ENCODE data around the gene MNX1. TPM values are rescaled to one million over a fixed set of nuclear protein-coding genes. Genes with fewer than 3 reads are reported as not detected.

MNX1 gene
- total RNA-seq, 1 donor from 2014 or later: not detected

DNA sequence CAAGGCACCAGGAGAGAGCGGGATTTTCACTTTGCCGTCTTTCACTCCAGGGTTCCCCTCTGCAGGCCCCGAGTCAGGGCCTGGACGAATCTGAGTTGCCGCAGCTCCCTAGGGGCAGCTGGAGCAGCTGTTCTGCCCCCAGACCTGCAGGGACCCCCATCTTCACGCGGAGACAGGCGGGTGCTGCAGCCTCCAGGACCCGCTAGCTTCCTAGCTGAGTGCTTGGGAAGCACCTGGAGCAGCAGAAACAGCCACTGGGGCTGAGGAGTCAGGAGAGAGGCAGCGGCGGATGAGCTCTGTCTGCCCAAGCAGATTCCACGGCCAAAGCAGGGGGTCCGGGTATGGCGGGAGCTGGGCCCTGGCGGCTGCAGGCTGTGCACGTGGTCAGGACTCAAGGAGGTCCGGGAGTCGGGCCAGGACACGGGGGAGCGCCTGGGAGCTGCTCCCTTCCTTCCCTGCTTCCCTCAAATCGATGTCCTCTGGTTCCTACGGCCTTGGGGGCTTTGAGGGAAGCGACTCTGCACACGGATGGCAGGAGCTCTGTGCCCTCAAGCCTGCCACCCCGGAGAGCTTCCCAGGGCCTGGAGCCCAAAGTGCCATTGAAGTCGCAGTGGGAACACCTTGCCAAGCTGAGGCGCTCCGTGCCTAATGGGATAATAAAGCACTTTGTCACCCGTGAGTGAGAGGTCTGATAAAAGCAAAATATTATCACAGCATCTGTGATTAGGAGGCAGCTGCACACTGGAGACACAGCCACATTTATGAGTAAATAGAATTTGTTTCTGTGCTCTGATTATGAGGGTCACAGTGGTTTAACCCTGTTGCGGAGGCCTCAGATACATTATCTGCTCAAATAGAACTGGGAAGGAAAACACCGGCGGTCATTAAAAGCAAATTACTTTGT, 17.2 kb downstream of the MNX1 start:
- H3K36me3 Mint-ChIP-seq: no peaks in the 10 kb centered on the region
- H3K27ac ChIP-seq: no peak overlapping the region
- no peaks in the 10 kb centered on the region for H3K79me2 ChIP-seq (ENCODE audit: low read depth)
- TF ChIP-seq EZH2phosphoT487 (IDR thresholded peaks at IDR 0.05): no peak
- TF ChIP-seq CTCF (IDR thresholded peaks at IDR 0.05): no peak
- no peak for TF ChIP-seq EZH2 (IDR thresholded peaks at IDR 0.05)
- peaks cover 72% of the 10 kb centered on the region for H3K27me3 ChIP-seq
- no peaks in the 10 kb centered on the region for H3K9me3 Mint-ChIP-seq
- H3K9me3 ChIP-seq (ENCODE audit: low read depth): no peaks in the 10 kb centered on the region
- no peak overlapping the region for H3K4me2 ChIP-seq
- no peak overlapping the region for H2AFZ ChIP-seq (replicated peaks)
- no peak overlapping the region for H3K4me3 Mint-ChIP-seq
- no peak for DNase-seq (ENCODE audit: low spot score)
- H3K4me1 Mint-ChIP-seq: no peaks in the 10 kb centered on the region
- H3K4me1 ChIP-seq: no peaks in the 10 kb centered on the region
- no peaks in the 10 kb centered on the region for H3K36me3 ChIP-seq
- H3F3A ChIP-seq (ENCODE audit: low read depth): peaks cover 1% of the 10 kb centered on the region
- H3K27me3 Mint-ChIP-seq (ENCODE audit: insufficient read depth, low read depth): peaks cover 39% of the 10 kb centered on the region
- H3K4me3 ChIP-seq: no peak overlapping the region
- H4K20me1 ChIP-seq (ENCODE audit: low read depth): peaks cover 10% of the 10 kb centered on the region
- no peak overlapping the region for H3K9ac ChIP-seq
- no peak overlapping the region for H3K27ac Mint-ChIP-seq

GRCh38 chr7:156989766-156990535, 20.5 kb downstream of the MNX1 start:
- Histone ChIP-seq H3K4me2 (no peak overlapping the region), H3K4me1 (no peaks in the 10 kb centered on the region), H3K27me3 (peaks cover 39% of the 10 kb centered on the region), H3F3A (ENCODE audit: low read depth) (no peaks in the 10 kb centered on the region), H3K4me3 (no peak overlapping the region), H3K79me2 (ENCODE audit: low read depth) (no peaks in the 10 kb centered on the region), H3K27ac (no peak overlapping the region), H3K9ac (no peak overlapping the region), H3K9me3 (ENCODE audit: low read depth) (no peaks in the 10 kb centered on the region), H4K20me1 (ENCODE audit: low read depth) (no peaks in the 10 kb centered on the region), H3K36me3 (no peaks in the 10 kb centered on the region), H2AFZ (replicated peaks) (no peak overlapping the region)
- DNase-seq (ENCODE audit: low spot score): no peak
- H3K9me3 Mint-ChIP-seq: no peaks in the 10 kb centered on the region
- H3K4me3 Mint-ChIP-seq: no peak overlapping the region
- no peak overlapping the region for H3K27ac Mint-ChIP-seq
- peaks cover 8% of the 10 kb centered on the region for H3K27me3 Mint-ChIP-seq (ENCODE audit: insufficient read depth, low read depth)
- no peaks in the 10 kb centered on the region for H3K36me3 Mint-ChIP-seq
- TF ChIP-seq CTCF (IDR thresholded peaks at IDR 0.05) (no peak), EZH2phosphoT487 (IDR thresholded peaks at IDR 0.05) (no peak), EZH2 (IDR thresholded peaks at IDR 0.05) (no peak)
- no peaks in the 10 kb centered on the region for H3K4me1 Mint-ChIP-seq

DNA sequence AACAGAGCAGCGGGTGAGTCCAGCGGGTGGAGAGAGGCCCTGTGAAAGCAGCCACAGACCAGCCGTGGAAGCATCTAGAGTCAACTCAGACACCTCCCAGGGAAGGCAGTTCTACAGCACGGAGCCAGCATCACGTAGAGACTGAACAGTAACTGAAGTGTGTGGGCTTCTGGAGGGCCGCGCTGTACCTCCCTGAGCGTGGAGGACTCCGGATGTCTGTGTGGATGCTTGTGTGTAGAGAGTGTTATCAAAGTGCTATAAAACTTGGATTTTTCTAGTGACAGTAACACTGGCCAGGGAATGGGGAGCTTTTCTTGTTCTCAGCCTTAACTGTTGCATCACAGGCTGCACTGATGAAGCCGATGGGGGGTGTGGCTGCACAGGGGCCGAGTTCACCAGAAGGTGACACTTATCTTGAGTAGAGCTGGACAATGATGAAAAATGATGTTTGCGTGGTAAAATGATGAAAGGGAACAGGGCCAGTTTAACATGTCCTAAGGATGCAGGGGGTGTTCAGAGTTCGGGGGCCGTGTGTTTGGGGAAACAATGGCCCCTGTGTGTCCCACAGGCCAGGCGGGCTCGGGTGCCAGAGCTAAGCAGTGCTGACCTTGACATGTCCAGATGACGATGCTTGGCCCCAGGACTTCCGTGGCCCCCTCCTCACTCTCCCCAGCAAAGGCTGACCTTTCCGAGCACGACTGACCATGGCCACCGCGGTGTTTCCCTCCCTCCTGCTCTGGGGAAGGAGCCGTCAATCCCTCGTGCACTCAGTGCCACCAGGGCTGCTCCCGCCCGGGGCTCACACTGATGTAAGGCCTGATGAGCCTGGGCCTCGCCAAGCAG, 21.9 kb downstream of the MNX1 start:
- H3K9ac ChIP-seq: no peak overlapping the region
- no peak overlapping the region for H3K4me3 Mint-ChIP-seq
- H3K4me1 ChIP-seq: no peaks in the 10 kb centered on the region
- no peak for DNase-seq (ENCODE audit: low spot score)
- peaks cover 4% of the 10 kb centered on the region for H3K27me3 Mint-ChIP-seq (ENCODE audit: insufficient read depth, low read depth)
- no peaks in the 10 kb centered on the region for H4K20me1 ChIP-seq (ENCODE audit: low read depth)
- TF ChIP-seq EZH2phosphoT487 (IDR thresholded peaks at IDR 0.05) (no peak), EZH2 (IDR thresholded peaks at IDR 0.05) (no peak), CTCF (IDR thresholded peaks at IDR 0.05) (no peak)
- no peak overlapping the region for H2AFZ ChIP-seq (replicated peaks)
- H3K4me3 ChIP-seq: no peak overlapping the region
- H3K9me3 Mint-ChIP-seq: no peaks in the 10 kb centered on the region
- no peak overlapping the region for H3K27ac ChIP-seq
- H3K36me3 Mint-ChIP-seq: no peaks in the 10 kb centered on the region
- no peaks in the 10 kb centered on the region for H3K36me3 ChIP-seq
- H3K27ac Mint-ChIP-seq: no peak overlapping the region
- H3K4me2 ChIP-seq: no peak overlapping the region
- H3K79me2 ChIP-seq (ENCODE audit: low read depth): no peaks in the 10 kb centered on the region
- H3K4me1 Mint-ChIP-seq: no peaks in the 10 kb centered on the region
- H3K9me3 ChIP-seq (ENCODE audit: low read depth): no peaks in the 10 kb centered on the region
- peaks cover 7% of the 10 kb centered on the region for H3F3A ChIP-seq (ENCODE audit: low read depth)
- peaks cover 25% of the 10 kb centered on the region for H3K27me3 ChIP-seq
